ENCODE data around the gene RSU1. TPM values are rescaled to one million over a fixed set of nuclear protein-coding genes. Genes with fewer than 3 reads are reported as not detected.

RSU1 gene
- total RNA-seq, 2 donors from 2014 or later = 50.9 to 52.0 TPM

- ATAC-seq (no peak), DNase-seq (ENCODE audit: low spot score in 2 of 2) (no peak)
- Mint-ChIP-seq H3K36me3 (peaks cover 11 to 12% of the 10 kb centered on the region in 2 donors), H3K27ac (no peak overlapping the region), H3K9me3 (peaks cover 0 to 4% of the 10 kb centered on the region in 2 donors)
These were observed 13.1 kb downstream of the RSU1 start for GRCh38 chr10:16804123-16804522.

- Mint-ChIP-seq H3K9me3 (peaks cover 1 to 4% of the 10 kb centered on the region in 2 donors), H3K36me3 (peaks cover 14 to 18% of the 10 kb centered on the region in 2 donors), H3K27ac (no peak overlapping the region)
- ATAC-seq (no peak), DNase-seq (ENCODE audit: low spot score in 2 of 2) (no peak)
These were observed 13.8 kb downstream of the RSU1 start for GRCh38 chr10:16803464-16803863.

GRCh38 chr10:16799621-16800020, 17.6 kb downstream of the RSU1 start:
- ATAC-seq (peak in 1 of 2 donors; percentile 90), DNase-seq (ENCODE audit: low spot score in 2 of 2) (no peak)
- Mint-ChIP-seq H3K9me3 (peaks cover 2 to 13% of the 10 kb centered on the region in 2 donors), H3K27ac (peak overlapping the region; percentile 37 to 71), H3K36me3 (peaks cover 25 to 35% of the 10 kb centered on the region in 2 donors)

- peaks cover 0 to 17% of the 10 kb centered on the region in 2 donors for H3K9me3 Mint-ChIP-seq
- ATAC-seq (no peak), DNase-seq (ENCODE audit: low spot score in 2 of 2) (no peak)
- peaks cover 22 to 46% of the 10 kb centered on the region in 2 donors for H3K36me3 Mint-ChIP-seq
- H3K27ac Mint-ChIP-seq = peak overlapping the region in 1 of 2 donors; percentile 71
These were observed 18.7 kb downstream of the RSU1 start for GRCh38 chr10:16798571-16798970.

- H3K27ac Mint-ChIP-seq = no peak overlapping the region
- no peak for ATAC-seq
- DNase-seq (ENCODE audit: low spot score in 2 of 2) = no peak
- H3K36me3 Mint-ChIP-seq = peaks cover 22 to 56% of the 10 kb centered on the region in 2 donors
- peaks cover 0 to 20% of the 10 kb centered on the region in 2 donors for H3K9me3 Mint-ChIP-seq
These were observed 21.7 kb downstream of the RSU1 start for GRCh38 chr10:16795410-16796073.

- Mint-ChIP-seq H3K9me3 (peaks cover 0 to 31% of the 10 kb centered on the region in 2 donors), H3K27ac (no peak overlapping the region), H3K36me3 (peaks cover 18 to 60% of the 10 kb centered on the region in 2 donors)
- ATAC-seq (no peak), DNase-seq (ENCODE audit: low spot score in 2 of 2) (no peak)
These were observed 23.2 kb downstream of the RSU1 start for GRCh38 chr10:16794005-16794404.

- Mint-ChIP-seq H3K9me3 (peaks cover under 1 to 26% of the 10 kb centered on the region in 2 donors), H3K36me3 (peaks cover 15 to 62% of the 10 kb centered on the region in 2 donors), H3K27ac (no peak overlapping the region)
- DNase-seq (ENCODE audit: low spot score in 2 of 2) (no peak), ATAC-seq (no peak)
These were observed 24.5 kb downstream of the RSU1 start for GRCh38 chr10:16792675-16793074.

- H3K27ac Mint-ChIP-seq = peak overlapping the region in 1 of 2 donors; percentile 89
- H3K9me3 Mint-ChIP-seq = peaks cover 6 to 33% of the 10 kb centered on the region in 2 donors
- DNase-seq (ENCODE audit: low spot score in 2 of 2) (no peak), ATAC-seq (no peak)
- H3K36me3 Mint-ChIP-seq = peaks cover 13 to 78% of the 10 kb centered on the region in 2 donors
These were observed 27.5 kb downstream of the RSU1 start for GRCh38 chr10:16789765-16790164.

- no peak for DNase-seq (ENCODE audit: low spot score in 2 of 2)
- Mint-ChIP-seq H3K36me3 (peaks cover 13 to 79% of the 10 kb centered on the region in 2 donors), H3K9me3 (peaks cover 6 to 35% of the 10 kb centered on the region in 2 donors), H3K27ac (peak overlapping the region; percentile 45 to 89)
- no peak for ATAC-seq
These were observed 28.0 kb downstream of the RSU1 start for GRCh38 chr10:16789261-16789660.

- H3K9me3 Mint-ChIP-seq = peaks cover 6 to 34% of the 10 kb centered on the region in 2 donors
- ATAC-seq (no peak), DNase-seq (ENCODE audit: low spot score in 2 of 2) (no peak)
- peaks cover 13 to 79% of the 10 kb centered on the region in 2 donors for H3K36me3 Mint-ChIP-seq
- peak overlapping the region; percentile 89 to 90 for H3K27ac Mint-ChIP-seq
These were observed 28.4 kb downstream of the RSU1 start for GRCh38 chr10:16788778-16789177.

- Mint-ChIP-seq H3K27ac (peak overlapping the region; percentile 89 to 90), H3K9me3 (peaks cover 6 to 34% of the 10 kb centered on the region in 2 donors), H3K36me3 (peaks cover 13 to 73% of the 10 kb centered on the region in 2 donors)
- ATAC-seq = peak; percentile 61 to 72
- no peak for DNase-seq (ENCODE audit: low spot score in 2 of 2)
These were observed 29.1 kb downstream of the RSU1 start for GRCh38 chr10:16788125-16788524.

GRCh38 chr10:16787361-16787791, 29.8 kb downstream of the RSU1 start:
- peak; percentile 41 to 66 for DNase-seq (ENCODE audit: low spot score in 2 of 2)
- Mint-ChIP-seq H3K27ac (peak overlapping the region; percentile 89 to 90), H3K9me3 (peaks cover 6 to 34% of the 10 kb centered on the region in 2 donors), H3K36me3 (peaks cover 13 to 71% of the 10 kb centered on the region in 2 donors)
- ATAC-seq = peak; percentile 92 to 96

GRCh38 chr10:16780338-16780880, 36.8 kb downstream of the RSU1 start:
- DNase-seq (ENCODE audit: low spot score in 2 of 2) = no peak
- Mint-ChIP-seq H3K27ac (no peak overlapping the region), H3K36me3 (peaks cover 5 to 34% of the 10 kb centered on the region in 2 donors), H3K9me3 (peaks cover 0 to 10% of the 10 kb centered on the region in 2 donors)
- ATAC-seq = no peak

GRCh38 chr10:16779384-16779915, 37.8 kb downstream of the RSU1 start:
- H3K36me3 Mint-ChIP-seq = peaks cover 5 to 26% of the 10 kb centered on the region in 2 donors
- ATAC-seq = peak; percentile 97 to 99
- H3K27ac Mint-ChIP-seq = peak overlapping the region; percentile 57 to 90
- DNase-seq (ENCODE audit: low spot score in 2 of 2) = peak in 1 of 2 donors; percentile 44
- H3K9me3 Mint-ChIP-seq = peaks cover 0 to 3% of the 10 kb centered on the region in 2 donors

GRCh38 chr10:16777473-16778370, 39.5 kb downstream of the RSU1 start:
- Mint-ChIP-seq H3K9me3 (no peaks in the 10 kb centered on the region), H3K27ac (peak overlapping the region; percentile 33 to 90), H3K36me3 (peaks cover 5 to 19% of the 10 kb centered on the region in 2 donors)
- ATAC-seq (no peak), DNase-seq (ENCODE audit: low spot score in 2 of 2) (no peak)

GRCh38 chr10:16776896-16777295, 40.3 kb downstream of the RSU1 start:
- Mint-ChIP-seq H3K27ac (peak overlapping the region in 1 of 2 donors; percentile 90), H3K36me3 (peaks cover 5 to 19% of the 10 kb centered on the region in 2 donors), H3K9me3 (no peaks in the 10 kb centered on the region)
- no peak for ATAC-seq
- no peak for DNase-seq (ENCODE audit: low spot score in 2 of 2)

Data from activated naive CD4-positive, alpha-beta T cell treated with anti-CD3 and anti-CD28 coated beads, Interleukin-2, amount 50 U/mL, for 72 hours (primary cell).